ENCODE data around the gene DNHD1. TPM values are rescaled to one million over a fixed set of nuclear protein-coding genes. Genes with fewer than 3 reads are reported as not detected.

The DNHD1 gene
- total and polyA plus RNA-seq, 2 of the 13 experiments (the other 11 are each of a cell fraction or from before 2014, with no cell fraction given) = 2.7 to 9.3 TPM

GRCh38 chr11:6476571-6476970 is 20.5 kb upstream of the DNHD1 start:
- Histone ChIP-seq H3K27ac (ENCODE audit: extremely low read length, insufficient read depth, low read length) (peak overlapping the region; percentile 30), H3K9me3 (ENCODE audit: low read length) (no peaks in the 10 kb centered on the region), H3K36me3 (replicated peaks in 1 of 2; ENCODE audit: control insufficient read depth in 1 of 2, insufficient read depth in 2 of 2, low read length in 2 of 2) (peaks cover 9 to 25% of the 10 kb centered on the region in 2 experiments), H3K4me2 (ENCODE audit: low read depth, low read length) (no peak overlapping the region), H4K20me1 (ENCODE audit: insufficient read depth, low read length) (no peaks in the 10 kb centered on the region; the same call in 1 of the 2 replicates), H3K9ac (ENCODE audit: insufficient read depth, low read depth, low read length) (no peak overlapping the region), H3K79me2 (ENCODE audit: insufficient read depth, low read length) (peaks cover 19% of the 10 kb centered on the region), H3K4me1 (ENCODE audit: insufficient read depth, low read length) (peaks cover 52% of the 10 kb centered on the region), H3K27me3 (ENCODE audit: control insufficient read depth in 1 of 2, insufficient read depth in 2 of 2, low read length in 2 of 2) (no peaks in the 10 kb centered on the region; a peak in 1 of 5 replicates), H2AFZ (ENCODE audit: low read length) (no peak overlapping the region), H3K4me3 (replicated peaks in 1 of 3; ENCODE audit: insufficient read depth in 1 of 3, low read depth in 2 of 3, low read length in 3 of 3) (no peak overlapping the region)
- POLR2A ChIA-PET = interaction anchor here (1.1 to 2.2 kb wide), 3 partner anchors 8 to 205 kb away, joined by 3 to 13 read pairs (median 4); no protein-coding TSS in a partner anchor
- FAIRE-seq (no peak), DNase-seq (ENCODE audit: low spot score) (no peak), ATAC-seq (no peak)
- intact Hi-C loops (cut with micrococcal nuclease; ENCODE audit: unreplicated experiment) = no loop called here
- 100% methylated on average over 1 of the region's 4 CpGs for WGBS (ENCODE audit: low lambda C conversion rate)
- in situ Hi-C loops (cut with HindIII; ENCODE audit: extremely low pct_ligation_motif_present, low pct_unique_long_range_greater_than_20kb) = no loop called here
- BruUV-seq (replicated peaks) = no TSS peak
- CTCF ChIA-PET (ENCODE audit: low intra/inter-chr PET ratio, low total read pairs) = no interaction called here
- TF ChIP-seq NFYC (CRISPR knock-in tag; IDR thresholded peaks at IDR 0.05) (peak; percentile 19; the same call in 1 of the 2 replicates), CENPX (CRISPR knock-in tag; IDR thresholded peaks at IDR 0.05) (no peak), THAP11 (CRISPR knock-in tag; IDR thresholded peaks at IDR 0.05) (no peak), CERS6 (CRISPR knock-in tag; IDR thresholded peaks at IDR 0.05) (no peak), RELA (CRISPR knock-in tag; IDR thresholded peaks at IDR 0.05) (no peak)

- intact Hi-C loops (cut with micrococcal nuclease; ENCODE audit: unreplicated experiment) = loop anchor here (2.0 to 10.0 kb wide), 5 partner anchors 24 to 246 kb away; partner anchors contain the start of genes CNGA4, FHIP1B, MRPL17 and TAF10
- ChIA-PET CTCF (ENCODE audit: low intra/inter-chr PET ratio, low total read pairs) (no interaction called here), POLR2A (no interaction called here)
- H3K27me3 ChIP-seq (ENCODE audit: control insufficient read depth in 1 of 2, insufficient read depth in 2 of 2, low read length in 2 of 2) = no peaks in the 10 kb centered on the region; a peak in 1 of 5 replicates
- H3K27ac ChIP-seq (ENCODE audit: extremely low read length, insufficient read depth, low read length) = peak overlapping the region; percentile 95
- peaks cover 62% of the 10 kb centered on the region for H3K4me1 ChIP-seq (ENCODE audit: insufficient read depth, low read length)
- BruUV-seq (replicated peaks) = TSS peak; percentile 65
- H3K9me3 ChIP-seq (ENCODE audit: low read length) = no peaks in the 10 kb centered on the region
- in situ Hi-C loops (cut with HindIII; ENCODE audit: extremely low pct_ligation_motif_present, low pct_unique_long_range_greater_than_20kb) = loop anchor here (10.0 kb wide), 1 partner anchor 124 kb away; the partner anchor contains the start of genes ILK and RRP8
- no peak overlapping the region for H2AFZ ChIP-seq (ENCODE audit: low read length)
- peaks cover 39% of the 10 kb centered on the region for H3K79me2 ChIP-seq (ENCODE audit: insufficient read depth, low read length)
- 59% methylated on average over 9 of the region's 9 CpGs for WGBS (ENCODE audit: low lambda C conversion rate)
- H3K4me2 ChIP-seq (ENCODE audit: low read depth, low read length) = peak overlapping the region; percentile 86
- H3K9ac ChIP-seq (ENCODE audit: insufficient read depth, low read depth, low read length) = peak overlapping the region; percentile 95
- H3K4me3 ChIP-seq (replicated peaks in 1 of 3; ENCODE audit: insufficient read depth in 1 of 3, low read depth in 2 of 3, low read length in 3 of 3) = peak overlapping the region; percentile 86 to 92 (median 86)
- ATAC-seq = no peak
- FAIRE-seq = no peak
- DNase-seq (ENCODE audit: low spot score) = no peak
- no peaks in the 10 kb centered on the region; the same call in 1 of the 2 replicates for H4K20me1 ChIP-seq (ENCODE audit: insufficient read depth, low read length)
- peaks cover 10 to 41% of the 10 kb centered on the region in 2 experiments for H3K36me3 ChIP-seq (replicated peaks in 1 of 2; ENCODE audit: control insufficient read depth in 1 of 2, insufficient read depth in 2 of 2, low read length in 2 of 2)
- no peak for TF ChIP-seq FOXP1 (IDR thresholded peaks at IDR 0.05)
- no peak for TF ChIP-seq FOXP1 (CRISPR knock-in tag; IDR thresholded peaks at IDR 0.05)
- no peak for TF ChIP-seq ATF7 (IDR thresholded peaks at IDR 0.05)
- TF ChIP-seq ATF7 (CRISPR knock-in tag; IDR thresholded peaks at IDR 0.05) = no peak
- TF ChIP-seq IKZF4 (CRISPR knock-in tag; IDR thresholded peaks at IDR 0.05; ENCODE audit: borderline replicate concordance, low read depth, not compliant biosample characterization) = no peak
- TF ChIP-seq ZBTB14 (CRISPR knock-in tag; IDR thresholded peaks at IDR 0.05) = no peak
- peak; percentile 56; the same call in 1 of the 2 replicates for TF ChIP-seq ZKSCAN1 (IDR thresholded peaks at IDR 0.05; ENCODE audit: low read length)
- TF ChIP-seq ZNF224 (CRISPR knock-in tag; IDR thresholded peaks at IDR 0.05) = 0 out of 2 replicates have a peak, but pooled peaks have one; percentile 43
These were observed 16.7 kb upstream of the DNHD1 start for GRCh38 chr11:6480299-6480914.

Measured in HepG2 (cell line).